ENCODE data around the gene CEP164. TPM values are rescaled to one million over a fixed set of nuclear protein-coding genes. Genes with fewer than 3 reads are reported as not detected.
"Not testable (repeated sequence)": the region's sequence is repeated elsewhere in the genome, so short reads cannot be mapped to it uniquely, and the experiment has no call there.

The CEP164 gene
- polyA plus RNA-seq, 4 donors, result 18.1 to 43.4 (median 31.2) TPM

DNA sequence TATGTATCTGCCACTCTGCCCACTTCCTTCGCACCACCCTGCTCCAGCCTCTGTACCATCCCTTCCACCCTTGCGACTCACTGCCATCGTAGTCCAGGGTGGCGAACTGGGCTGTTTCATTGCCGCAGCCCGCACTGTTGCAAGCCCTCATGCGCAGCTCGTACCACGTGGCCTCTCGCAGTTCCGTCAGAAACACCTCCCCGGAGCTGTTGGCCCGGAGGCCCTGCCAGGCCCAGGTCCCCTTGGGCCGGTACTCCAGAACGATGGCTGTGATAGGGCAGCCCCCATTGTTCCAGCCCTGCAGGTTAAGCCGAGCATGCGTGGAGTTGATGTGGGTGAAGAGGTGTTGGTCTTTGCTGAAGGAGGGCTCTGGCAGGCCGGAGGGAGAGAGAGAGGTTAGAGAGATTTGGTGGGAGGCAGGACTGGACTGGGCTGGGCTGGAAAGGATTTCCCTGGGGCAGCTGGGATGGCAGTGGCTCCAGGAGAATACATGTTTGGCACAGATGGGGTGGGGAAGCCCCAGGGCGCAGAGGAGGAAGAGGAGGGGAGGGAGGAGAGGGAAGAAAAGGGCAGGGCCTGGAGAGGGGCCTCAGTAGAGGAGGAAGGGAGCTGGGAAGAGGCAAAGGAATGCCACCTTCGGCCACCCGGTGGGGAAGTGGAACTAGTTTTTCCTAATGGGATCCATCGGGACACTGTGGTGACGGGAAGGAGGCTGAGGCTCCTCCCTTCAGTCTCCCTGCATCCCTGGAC, 109.6 kb downstream of the CEP164 start:
- no peak for DNase-seq (ENCODE audit: low read depth in 4 of 4, low spot score in 2 of 4)

- no peak for DNase-seq (ENCODE audit: low read depth in 4 of 4, low spot score in 2 of 4)
Observed at GRCh38 chr11:117437791-117438130, 110.1 kb downstream of the CEP164 start.

DNA sequence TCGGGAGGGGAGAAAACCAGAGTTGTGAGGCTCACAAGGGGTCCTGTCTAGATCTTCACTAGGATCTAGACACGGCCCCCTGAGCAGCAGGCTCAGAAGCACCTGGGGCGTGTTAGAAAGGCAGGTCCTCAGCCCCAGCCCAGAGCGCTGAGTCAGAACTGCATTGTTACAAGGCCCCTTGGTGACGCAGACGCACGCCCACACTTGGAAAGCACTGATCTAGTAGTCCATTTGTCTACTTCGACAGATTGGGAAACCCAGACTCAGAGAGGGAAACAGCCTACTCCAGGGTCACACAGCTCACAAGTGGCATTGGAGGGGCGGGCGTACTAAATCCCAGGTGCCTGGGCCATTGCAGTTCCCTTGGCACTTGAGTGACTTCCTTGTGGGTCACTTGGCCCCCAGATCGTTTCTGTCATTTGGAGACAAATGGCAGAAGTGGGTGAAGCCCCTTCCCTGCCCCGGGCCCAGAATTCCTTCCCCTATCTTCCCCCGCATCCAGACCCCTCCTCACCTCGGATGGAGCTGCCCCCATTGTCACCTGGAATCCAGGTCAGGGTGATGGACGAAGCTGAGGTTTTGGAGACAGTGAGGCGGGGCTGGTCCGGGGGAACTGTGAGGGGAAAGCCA, 110.8 kb downstream of the CEP164 start:
- DNase-seq (ENCODE audit: low read depth in 4 of 4, low spot score in 2 of 4), result no peak

GRCh38 chr11:117439256-117439655, 111.6 kb downstream of the CEP164 start:
- DNase-seq (ENCODE audit: low read depth in 4 of 4, low spot score in 2 of 4), result no peak

GRCh38 chr11:117440258-117440657, 112.6 kb downstream of the CEP164 start:
- no peak for DNase-seq (ENCODE audit: low read depth in 4 of 4, low spot score in 2 of 4)

DNA sequence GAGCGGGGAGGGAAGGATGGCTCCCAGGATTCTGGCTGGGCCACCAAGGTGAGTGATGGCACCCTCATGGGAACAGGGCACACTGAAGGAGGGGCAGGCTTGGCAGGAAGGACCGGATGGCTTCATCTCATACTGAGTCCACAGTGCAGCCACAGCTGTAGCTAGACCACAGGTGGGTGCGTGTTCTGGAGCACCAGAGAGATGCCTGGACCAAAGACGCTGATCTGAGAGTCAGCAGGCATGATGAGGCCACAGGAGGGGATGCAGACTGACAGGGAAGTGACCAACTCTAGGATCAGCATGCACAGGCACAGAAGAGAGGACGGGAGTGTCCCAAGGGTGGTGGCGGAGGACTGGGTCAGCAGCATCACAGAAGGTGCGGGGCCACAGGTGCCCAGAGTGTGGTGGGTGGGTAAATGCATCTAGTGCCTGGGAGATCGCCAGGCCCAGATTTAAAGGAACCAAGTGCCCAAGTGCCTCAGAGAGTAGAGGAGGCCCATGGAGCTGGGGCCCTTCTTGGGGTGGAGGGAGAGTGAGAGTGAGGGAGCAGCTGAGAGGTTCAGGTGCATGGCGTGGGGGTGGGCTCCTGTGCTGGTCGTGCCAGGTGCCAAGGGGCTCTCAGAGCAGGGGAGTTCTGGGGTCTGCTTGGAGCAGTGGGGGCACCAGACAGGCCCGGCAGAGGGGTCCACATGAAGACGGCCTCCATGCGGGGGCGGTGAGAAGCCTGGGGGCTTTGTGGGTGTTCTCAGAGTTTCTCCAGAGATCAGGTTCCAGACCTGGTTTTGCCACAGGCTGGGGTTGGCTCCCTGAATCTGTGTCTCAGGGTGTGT, 113.7 kb downstream of the CEP164 start:
- DNase-seq (ENCODE audit: low read depth in 4 of 4, low spot score in 2 of 4), result no peak

- DNase-seq (ENCODE audit: low read depth in 4 of 4, low spot score in 2 of 4), result no peak
Observed at GRCh38 chr11:117442049-117442868, 114.6 kb downstream of the CEP164 start.

DNA sequence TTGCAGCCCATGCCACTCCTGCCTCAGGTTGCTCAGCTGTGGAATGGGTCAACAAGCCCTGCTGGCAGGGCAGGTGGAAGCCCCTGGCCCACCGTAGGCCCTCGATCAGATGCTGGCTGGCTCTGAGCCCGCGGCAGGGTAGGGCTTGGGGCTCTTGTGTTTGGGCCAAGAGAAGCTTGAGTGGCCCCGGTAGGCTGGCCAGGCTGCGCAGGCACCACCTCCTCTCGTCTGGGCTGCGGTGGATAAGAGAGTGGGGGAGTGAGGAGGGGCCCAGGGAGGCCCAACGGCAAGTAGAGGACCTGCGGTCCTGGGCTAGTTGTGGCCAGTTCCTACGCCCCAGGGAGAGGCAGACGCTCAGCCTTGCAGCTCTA, 115.2 kb downstream of the CEP164 start:
- DNase-seq (ENCODE audit: low read depth in 4 of 4, low spot score in 2 of 4), result no peak

- peak; percentile 19 to 55 (median 34) for DNase-seq (ENCODE audit: low read depth in 4 of 4, low spot score in 2 of 4)
Observed at GRCh38 chr11:117443266-117444186, 115.9 kb downstream of the CEP164 start.

DNA sequence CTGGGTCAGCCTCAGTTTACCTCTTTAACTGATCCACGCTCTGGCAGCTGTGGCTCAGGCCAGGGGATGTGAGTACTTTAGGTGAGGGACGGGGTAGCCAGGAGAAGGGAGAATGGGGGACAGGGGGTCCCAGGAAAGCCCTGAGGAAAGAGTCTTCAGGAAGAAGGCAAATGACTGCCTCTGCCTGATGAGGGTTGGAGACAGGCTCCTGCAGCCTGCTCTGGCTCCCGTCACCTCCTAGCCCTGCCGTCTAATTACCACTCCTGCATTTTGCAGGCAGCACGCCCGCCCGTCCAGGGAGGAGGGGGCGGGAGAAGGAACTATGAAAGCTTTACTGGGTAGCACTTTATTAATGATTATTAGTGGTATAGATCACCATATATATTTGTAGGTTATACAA, 116.6 kb downstream of the CEP164 start:
- no peak for DNase-seq (ENCODE audit: low read depth in 4 of 4, low spot score in 2 of 4)

DNA sequence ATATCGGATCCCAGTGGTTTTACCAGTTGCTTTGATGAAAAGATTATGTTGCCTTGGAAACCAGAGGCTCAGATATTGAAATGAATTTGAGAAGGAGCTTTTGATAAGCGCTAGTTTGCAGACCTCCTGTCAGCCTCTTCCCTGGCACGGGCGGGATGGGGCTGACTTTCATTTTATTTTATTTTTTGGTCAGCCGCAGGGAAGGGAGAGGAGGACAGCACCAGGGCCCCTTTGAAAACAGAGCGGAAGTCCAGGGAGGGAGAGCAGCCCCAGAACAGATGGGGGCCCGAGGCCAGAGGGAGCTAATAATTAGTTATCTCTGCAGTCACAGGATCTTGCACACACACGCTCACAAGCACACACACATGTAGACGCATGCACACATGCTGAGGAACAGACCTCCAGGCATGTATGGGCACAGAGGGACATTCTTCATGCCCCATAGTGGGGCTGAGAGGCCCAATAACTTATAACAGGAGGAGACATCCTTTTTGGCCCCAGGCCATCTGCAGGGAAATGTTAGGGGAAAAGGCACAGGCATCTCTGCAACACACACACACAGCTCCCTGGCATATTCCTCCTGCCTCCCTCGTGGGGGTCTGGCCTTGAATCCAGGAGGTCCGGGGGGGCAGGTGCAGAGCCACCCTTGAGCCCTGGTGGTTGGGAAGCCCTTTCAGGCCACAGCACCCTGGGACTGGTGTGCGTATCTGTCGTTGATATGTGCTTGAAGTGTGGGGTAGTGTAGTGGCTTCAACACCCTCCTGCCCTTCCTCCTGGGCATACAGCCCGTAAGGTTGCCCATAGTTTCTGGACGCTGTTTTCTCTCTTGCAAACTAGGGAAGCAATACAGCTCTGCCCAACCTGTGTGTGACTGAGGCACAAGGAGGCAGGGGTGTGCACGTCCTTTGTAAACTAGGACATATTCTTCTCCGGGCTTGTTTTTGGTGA, 117.3 kb downstream of the CEP164 start:
- DNase-seq (ENCODE audit: low read depth in 4 of 4, low spot score in 2 of 4), result no peak

- no peak for DNase-seq (ENCODE audit: low read depth in 4 of 4, low spot score in 2 of 4)
Observed at GRCh38 chr11:117449111-117449693, 121.5 kb downstream of the CEP164 start.

GRCh38 chr11:117453886-117454563, 126.4 kb downstream of the CEP164 start:
- no peak for DNase-seq (ENCODE audit: low read depth in 4 of 4, low spot score in 2 of 4)

GRCh38 chr11:117454564-117454917, 126.9 kb downstream of the CEP164 start:
- no peak for DNase-seq (ENCODE audit: low read depth in 4 of 4, low spot score in 2 of 4)

- no peak for DNase-seq (ENCODE audit: low read depth in 4 of 4, low spot score in 2 of 4)
Observed at GRCh38 chr11:117456027-117456720, 128.5 kb downstream of the CEP164 start.

- not testable (repeated sequence) for DNase-seq (ENCODE audit: low read depth in 4 of 4, low spot score in 2 of 4)
Observed at GRCh38 chr11:117456721-117457029, 129.0 kb downstream of the CEP164 start.

- DNase-seq (ENCODE audit: low read depth in 4 of 4, low spot score in 2 of 4), result no peak
Observed at GRCh38 chr11:117457031-117457785, 129.6 kb downstream of the CEP164 start.

Data from left renal cortex interstitium (tissue), 4 donors.